ENCODE data around the gene DNAJB14.

DNA sequence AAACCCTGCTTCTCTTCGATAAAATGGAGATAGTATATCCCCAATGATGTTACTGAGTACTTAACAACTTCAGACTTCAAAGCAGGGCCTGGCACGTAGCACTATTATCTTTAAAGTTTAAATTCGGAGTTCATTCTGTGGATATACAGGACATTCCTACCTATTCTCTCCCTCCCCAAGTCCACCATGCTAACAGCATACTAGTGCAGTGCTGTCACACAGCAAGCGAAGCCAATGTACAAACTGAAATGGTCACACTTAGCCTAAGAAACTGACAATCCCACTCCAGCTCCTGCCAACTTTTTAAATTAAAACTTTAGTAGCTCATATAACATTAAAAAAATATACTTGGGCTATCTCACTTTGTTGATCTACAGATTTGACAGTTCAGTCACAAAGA is 1.2 kb upstream of the DNAJB14 start:
- TF ChIP-seq ZNF8 (CRISPR knock-in tag; IDR thresholded peaks at IDR 0.05) (no peak), ZC3H10 (CRISPR knock-in tag; IDR thresholded peaks at IDR 0.05) (no peak)
